Measurements from ENCODE around the gene LSP1.

The LSP1 gene

DNA sequence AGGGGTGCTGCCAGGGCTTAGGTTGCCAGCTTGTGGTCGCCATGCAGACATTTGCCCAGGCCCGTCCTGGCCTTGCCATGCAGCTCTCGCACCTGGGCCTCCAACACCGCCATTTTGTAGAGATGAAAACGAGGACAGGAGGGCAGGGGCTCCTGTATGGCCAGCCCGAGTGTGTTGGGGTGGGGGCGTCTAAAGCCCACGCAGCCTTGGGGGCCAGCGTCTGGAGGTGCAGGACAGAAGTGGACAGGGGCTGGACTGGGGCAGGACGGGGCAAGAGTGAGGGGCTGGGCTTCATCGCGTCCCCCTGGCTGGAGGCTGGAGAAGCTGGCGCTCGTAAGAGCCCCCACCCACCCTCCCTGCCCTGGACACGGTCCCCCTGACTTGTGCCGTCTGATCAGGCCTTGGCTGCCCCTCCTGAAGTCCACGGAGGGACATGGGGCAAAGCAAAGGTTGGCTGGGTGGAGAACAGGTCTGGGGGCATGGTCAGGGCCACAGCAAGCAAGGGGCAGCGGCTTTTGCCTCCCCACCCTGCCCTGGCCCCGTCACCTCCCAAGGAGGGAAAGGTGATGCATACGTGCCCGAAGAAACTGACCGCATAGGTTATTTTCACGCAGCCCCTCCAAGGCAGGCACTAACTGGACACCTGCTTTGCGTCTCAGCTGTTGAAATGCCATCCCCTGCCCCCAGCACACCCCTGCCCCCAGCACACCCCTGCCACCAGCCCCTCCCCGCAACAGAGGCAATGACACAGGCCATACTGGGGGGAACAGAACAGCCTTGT is 67.4 kb downstream of the LSP1 start:
- DNase-seq = no peak

DNA sequence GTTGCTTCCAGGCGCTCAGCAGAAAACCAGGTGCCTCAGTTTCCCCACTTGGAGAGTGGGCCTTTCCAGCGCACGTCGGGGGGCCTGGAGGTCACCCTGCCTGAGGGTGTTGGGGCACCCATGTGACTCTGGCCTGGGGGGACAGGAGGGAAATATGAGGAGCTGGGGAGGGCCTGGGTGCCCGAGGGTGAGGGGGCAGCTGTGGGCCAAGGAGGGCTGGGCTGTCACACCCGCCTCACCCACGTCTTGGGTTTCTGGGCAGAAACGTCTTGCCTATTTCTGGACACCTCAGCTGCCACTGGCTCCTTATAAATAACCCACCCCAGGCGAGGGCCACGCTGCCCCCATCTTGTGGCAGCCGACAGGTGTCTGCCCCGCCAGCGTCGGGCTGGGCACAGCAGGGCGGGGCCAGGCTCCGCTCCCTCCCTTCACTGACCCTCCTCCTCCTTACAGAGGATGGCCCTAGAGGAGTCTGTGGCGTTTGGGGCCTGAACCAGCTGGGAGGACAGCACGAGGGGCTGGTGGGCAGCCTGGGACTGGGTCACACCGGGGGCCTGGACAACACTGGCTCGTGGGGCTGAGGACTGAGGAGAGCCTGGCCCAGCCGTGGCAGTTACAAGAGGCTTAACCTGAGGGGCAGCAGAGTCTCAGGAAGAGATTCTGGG is 68.2 kb downstream of the LSP1 start:
- DNase-seq = no peak

DNA sequence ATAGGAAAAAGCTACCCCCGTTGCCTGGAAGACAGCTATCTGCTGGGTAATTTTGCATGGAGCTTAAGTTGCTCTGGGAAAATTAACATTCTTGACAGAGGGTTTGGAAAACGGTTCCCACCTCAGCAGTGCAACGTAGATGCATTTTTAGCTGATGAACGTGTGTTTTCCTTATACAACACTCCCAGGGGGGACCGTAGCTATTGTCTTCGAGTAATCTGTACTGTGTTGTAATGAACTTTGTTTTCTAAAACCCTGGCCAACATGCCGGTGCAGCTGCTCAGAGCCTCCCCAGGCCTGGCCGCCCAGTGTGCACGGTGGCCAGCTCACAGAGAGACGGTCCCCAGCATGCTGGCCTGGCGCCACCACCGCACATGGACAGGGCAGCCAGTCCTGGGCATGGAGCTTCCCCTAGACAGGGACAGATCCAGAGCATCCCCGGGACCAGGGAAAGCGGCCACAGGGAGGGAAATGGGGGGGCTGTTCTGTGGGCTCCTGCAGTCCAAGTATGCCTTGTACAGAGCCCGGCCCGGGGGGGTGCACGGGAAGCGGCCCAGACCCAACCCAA is 68.8 kb downstream of the LSP1 start:
- DNase-seq = no peak

DNA sequence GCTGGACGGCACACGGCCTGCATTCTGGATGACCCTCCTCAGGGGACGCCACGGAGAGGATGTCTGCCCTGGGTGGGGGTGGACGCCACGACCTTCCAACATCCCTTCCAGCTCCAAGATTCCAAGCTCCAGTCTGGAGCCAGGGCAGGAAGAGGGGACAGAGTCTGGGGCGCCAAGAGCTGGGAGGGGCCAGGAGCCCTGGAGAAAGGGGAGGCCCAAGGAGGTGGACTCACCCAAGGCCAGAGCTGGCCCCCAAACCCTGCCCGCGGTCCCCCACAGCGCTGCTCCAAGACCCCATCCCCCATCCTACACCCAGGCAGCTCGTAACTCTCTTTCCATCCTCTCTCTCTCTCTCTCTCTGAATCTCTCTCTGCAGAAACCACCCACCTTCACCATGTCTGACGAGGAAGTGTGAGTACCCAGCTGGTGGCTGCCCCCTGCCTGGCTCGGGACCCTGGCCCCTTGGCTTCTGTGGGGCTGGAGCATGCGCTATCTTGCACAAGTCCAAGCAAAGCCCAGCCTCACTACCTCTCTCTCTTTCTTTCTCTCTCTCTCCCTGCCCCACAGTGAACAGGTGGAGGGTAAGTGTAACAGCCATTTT is 69.7 kb downstream of the LSP1 start:
- DNase-seq = no peak

DNA sequence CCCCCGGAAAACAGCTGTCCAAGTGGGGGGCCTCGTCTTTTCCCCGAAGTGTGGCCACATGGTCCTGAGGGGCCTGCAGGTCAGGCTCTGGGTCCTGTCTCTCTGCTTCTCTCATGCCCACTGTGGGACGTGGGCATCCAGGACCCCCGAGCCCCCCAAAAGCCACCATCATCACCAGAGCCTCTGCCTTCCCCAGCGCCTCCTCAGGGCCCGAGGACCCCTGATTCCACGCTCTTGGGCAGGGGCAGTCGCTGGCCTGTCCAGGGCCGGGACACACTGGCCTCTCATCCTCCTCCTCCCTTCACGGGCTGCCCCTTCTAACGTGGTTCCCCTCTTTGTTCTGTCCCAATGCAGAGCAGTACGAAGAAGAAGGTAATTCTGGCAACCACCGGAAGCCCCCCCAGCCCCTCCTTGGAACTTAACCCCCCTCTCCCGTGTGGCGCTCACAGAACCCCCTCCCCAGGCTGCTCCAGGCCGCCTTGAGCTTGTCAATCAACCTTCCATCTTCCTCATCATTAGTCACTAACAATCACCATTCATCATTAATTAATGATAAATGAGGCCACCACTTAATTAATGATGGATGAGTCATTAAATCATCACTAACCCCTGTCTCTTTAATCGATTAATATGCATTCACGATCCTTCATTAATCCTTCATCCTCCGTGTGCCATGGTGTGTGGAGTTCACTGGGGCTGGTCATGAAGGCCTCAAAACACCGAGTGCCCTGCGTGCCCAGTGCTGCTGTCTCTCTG is 70.5 kb downstream of the LSP1 start:
- no peak for DNase-seq

DNA sequence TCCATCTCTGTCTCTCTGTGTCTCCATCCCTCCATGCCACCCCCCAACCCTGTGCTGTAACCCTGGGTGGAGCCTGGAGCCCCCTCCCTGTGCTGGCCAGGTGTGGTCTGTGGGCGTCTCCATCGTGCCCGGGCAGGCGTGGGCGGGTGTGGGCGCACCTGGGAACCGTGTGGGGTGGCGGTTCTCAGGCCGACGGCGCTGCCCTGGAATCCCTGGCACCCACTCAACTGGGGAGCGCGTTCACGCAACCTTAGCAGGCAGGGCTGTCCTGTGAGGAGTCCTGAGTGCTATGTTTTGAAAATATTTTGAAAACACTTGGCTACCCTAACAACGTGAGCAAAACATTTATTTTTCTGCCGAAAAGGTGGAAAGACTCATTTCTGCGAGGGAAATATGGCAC is 71.3 kb downstream of the LSP1 start:
- DNase-seq = no peak

DNA sequence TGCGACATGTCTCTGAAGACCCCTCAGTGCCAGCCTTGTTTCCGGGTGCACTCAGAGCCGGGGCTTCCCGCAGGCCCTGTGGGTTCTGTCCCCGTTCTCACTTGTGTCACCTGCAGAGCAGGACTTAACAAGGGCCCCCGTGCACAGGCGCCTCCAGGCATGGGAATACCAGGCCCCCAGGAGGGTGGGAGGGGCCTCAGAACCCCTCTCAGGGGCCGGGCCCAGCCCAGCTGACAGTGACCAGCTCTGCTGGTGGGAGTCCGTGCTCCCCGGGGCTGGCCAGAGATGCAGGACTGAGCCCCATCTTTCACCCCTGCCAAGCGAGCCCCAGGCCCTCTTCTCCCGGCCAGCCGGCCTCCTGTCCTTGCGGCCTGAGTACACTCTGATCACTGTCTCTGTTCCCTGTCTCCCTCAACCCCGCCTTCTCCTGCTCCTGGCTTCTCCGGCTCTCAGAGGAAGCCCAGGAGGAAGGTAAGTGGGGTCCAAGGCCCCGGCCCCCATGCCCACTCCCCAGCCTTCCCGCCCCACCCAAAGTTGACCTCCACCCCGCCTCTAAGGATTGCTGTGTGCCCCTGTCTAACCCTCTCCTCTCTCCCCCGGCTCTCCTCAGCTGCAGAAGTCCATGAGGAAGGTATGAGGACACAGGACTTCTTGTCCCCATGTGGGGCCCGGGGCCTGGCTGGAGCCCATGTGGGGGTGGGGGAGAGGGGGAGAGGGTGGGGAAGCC is 71.9 kb downstream of the LSP1 start:
- DNase-seq = no peak

DNA sequence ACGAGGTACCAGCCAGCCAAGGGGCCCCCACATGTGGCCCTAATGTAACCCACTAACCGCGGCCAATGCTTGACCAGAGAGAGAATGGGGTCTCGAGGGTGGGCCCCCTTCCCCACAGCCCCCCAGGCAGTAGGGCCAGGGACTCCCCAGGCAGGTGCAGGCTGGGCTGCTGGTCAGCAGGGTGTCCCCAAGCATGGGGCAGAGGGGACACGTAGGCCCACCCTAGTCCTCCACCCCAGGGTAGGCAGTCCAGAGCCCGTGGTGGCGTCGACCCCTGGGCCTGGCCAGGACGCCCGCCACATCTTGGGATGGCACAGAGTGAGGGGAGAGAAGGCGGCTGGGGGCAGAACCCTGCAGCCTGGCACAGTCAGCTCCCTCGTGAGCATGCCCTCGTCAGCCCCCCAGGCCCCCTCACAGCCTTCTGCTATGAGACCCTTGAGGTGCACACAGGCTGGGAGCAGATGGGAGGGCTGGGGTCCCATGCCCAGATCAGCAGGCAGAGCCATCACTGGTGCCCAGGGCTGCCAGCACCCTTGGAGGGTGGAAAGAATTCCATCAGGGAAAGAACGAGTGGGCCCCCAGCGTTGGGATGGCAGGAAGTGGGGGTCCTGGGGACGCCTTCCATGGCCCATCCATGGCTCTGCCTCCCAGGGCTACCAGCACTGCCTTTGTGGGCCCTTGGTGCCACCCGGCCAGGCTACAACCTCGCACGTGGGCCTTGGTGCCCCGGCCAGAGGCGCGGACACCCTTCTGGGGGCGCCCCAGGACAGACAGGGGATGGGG is 72.7 kb downstream of the LSP1 start:
- no peak for DNase-seq

DNA sequence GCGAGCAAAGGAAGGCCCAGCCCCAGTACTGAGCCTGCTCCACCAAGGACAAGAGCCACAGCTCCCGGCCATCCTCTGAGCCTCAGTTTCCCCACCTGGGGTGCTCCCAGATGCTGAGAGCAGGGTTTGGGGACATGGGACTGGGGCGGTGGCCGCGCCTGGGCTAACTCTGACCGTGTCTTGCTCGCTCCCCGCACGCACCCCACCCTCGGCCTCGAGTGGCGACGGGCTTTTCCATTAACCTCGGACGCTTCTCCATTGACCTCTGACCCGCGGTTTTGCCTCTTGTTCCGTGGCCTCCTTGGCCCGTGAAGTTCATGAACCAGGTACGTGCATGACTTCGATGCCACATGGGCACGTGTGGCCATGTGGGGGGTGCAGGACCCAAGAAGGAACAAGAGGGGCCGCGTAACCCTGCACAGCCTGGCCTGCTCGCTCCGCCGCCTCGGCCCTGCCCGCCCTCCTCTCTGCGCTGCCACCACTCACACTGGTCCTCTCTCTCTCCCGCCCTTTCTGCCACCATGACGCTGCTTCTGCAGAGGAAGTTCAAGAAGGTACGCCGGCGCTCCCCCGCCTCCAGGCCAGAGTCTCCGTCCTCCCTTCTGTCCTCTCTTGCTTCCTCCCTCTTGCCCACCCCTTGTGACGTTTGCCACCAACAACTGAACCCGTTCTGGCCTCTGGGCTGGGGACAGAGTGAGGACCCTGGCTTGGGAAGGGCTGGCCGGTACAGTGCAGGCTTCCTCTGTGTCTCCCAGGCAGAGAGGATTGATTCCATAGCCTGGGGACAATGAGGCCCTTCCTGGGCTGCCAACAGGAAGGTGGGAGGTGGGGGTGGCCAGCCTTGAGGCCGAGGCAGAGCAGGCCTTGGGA is 73.5 kb downstream of the LSP1 start:
- DNase-seq = no peak

DNA sequence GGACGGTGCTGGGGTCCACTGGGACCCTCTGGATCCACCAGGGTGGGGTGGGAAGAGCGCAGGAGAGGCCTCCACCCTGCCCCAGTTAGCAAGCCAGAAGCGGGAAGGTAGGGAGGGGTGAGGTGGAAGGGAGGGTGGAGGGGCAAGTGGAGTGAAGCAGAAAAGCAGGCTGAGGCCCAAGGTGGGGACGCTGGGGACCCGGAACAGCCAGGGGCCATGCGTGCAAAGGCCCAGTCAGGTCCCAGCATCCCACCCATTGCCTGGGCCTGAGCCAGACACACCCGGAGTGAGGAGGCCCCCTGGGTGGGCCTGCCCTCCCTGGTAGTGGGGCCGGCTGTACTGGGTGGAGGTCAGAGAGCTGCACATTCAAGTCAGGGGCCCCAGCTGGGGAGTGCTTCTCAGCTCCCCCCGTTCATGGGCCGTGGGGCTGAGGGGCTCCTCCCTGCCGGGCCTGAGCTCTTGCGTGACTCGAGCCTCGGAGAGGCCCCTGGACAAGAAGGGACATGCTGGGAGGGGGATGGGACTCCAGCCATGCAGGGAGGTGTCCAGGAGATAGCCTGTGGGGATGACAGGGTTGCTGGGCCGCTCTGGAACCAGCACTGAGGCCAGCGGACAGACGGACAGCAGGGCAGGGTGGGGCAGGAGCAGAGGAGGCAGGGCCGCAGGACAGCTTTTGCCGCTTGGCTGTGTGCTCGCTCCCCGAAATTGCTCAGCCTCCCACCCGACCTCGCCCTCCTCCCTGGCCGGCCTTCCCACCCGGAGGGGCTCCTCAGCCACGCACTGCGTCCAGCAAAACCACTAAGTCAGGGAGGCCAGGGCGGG is 74.4 kb downstream of the LSP1 start:
- DNase-seq = no peak

DNA sequence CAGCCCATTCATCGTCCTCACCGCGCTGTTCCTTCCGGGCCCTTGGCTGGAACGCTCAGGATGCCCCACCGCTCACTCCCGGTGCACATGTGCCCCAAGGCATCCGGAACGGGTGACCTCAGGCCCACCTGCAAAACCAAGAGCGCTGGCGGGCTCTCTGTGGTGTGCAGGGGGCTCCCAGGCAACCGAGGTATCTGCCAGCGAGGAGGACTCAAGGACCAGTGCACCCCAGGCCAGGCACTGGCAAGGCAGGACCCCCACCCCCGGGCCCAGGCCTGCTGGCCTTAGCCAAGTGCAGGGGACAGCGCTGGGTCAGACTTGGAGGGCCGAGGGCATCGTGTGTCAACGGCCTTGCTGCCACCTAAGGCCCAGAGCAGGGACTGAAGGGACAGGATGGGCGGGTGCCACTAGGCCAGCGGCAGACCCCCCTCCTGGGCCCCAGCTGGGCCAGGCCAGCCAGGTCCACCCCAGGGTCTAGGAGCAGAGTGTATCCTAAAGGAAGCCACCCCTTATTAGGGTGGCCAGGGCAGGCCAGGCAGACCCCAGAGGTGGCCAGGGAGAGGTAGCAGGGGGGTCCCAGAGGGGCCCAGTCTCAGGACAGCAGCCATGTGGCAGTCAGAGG is 75.1 kb downstream of the LSP1 start:
- DNase-seq = no peak

DNA sequence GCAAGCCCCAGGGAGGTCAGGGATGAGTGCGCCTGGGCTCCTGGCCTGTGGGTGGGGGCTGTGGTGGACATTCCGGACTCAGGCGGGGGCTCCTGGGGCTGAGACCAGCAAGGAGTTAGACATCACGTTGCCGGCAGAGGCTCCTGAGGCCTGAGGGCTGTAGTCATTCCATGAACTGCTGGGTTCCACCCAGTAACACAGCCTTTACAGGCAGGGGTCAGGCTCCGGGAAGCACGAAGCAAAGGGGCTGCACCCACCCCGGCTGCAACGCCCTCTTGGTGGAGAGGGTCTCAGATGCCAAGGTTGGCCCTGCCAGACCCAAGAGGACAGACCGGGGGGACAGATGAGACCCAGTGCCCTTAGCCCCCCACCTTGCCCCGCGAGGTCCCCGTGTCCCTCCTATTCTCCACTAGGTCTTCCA is 75.6 kb downstream of the LSP1 start:
- no peak for DNase-seq

DNA sequence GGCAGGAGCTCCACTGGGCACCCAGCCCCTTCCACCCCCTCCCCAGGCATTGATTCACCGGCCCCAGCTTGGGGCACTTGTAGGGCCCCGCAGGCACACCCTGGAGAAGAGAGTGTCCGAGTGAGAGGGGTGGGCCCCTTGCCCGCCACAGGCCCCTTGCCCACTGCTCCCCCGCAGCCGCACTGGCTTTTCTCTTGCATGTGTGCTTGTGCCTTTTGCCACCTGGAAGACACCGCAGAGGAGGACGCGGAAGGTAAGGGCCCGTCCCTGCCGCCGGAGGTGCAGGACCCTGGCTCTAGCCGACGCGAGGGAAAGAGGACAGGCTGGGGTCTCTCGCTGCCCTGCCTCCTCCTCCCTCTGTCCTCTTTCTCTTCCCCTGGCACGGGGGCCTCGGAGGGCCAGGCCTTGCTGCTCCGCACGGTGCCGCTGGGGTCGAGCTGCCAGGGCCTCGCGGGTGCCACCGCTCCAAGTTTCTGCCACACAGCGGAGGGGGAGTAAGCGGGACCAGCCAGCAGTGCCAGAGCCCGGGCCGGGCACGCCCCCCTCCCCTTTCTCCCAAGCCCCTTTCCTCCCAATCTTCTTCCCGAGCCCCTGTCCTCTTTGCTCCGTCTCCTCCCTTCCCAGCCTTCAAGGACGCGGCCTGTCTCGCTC is 76.1 kb downstream of the LSP1 start:
- no peak for DNase-seq

DNA sequence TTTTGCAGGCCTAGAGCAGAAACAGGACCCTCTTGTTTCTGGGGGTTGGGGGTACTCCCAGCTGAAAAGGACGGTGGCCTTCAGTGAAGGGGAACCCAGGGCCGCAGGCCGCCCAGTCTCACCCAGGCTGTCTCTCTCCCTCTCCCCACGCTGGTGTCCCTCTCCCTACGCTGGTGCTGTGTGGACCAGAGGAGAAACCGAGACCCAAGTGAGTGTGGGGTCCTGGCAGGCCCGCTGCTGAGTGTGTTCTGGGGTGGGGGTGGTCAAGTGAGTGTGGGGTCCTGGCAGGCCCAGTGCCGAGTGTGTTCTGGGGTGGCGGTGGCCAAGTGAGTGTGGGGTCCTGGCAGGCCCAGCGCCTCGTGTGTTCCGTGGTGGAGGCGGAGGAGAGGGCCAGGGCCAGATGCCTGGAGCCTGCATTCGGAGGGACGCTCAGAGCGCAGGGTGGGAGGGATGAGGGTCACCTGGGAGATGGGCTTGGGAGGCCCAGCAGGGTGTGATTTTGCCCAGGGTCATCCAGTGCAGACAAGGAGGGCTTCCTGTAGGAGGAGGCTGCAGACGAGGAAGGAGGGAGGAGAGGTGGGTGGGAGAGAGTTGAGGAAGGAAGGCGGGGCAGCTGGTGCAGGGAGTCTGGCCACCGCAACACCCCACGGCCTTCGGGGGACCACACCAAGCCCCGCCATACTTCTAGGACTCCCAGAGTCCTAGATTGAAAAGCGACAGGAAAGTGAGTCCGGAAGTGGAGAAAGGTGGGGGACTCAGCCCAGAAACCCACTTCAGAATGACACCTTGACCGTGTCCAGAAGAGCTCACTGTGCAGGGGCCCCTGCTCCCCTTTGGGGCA is 77.0 kb downstream of the LSP1 start:
- no peak for DNase-seq

DNA sequence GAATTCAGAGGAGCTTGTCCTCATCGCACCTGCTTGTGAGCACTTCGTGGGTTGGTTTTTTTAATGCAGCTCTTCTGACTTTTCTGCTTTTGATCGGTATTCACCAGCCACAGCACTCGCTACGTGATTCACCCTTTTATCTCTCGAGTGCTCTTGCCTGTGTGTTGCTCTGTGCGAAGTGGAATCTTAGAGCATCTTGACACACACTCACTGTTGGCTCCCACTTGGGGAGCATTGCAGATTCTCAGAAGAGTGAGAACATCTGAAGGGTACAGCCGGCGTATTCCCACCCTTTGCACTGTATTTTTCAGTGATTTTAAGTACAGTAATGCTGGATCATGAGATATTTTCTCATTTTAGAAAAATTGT is 77.6 kb downstream of the LSP1 start:
- DNase-seq = no peak

DNA sequence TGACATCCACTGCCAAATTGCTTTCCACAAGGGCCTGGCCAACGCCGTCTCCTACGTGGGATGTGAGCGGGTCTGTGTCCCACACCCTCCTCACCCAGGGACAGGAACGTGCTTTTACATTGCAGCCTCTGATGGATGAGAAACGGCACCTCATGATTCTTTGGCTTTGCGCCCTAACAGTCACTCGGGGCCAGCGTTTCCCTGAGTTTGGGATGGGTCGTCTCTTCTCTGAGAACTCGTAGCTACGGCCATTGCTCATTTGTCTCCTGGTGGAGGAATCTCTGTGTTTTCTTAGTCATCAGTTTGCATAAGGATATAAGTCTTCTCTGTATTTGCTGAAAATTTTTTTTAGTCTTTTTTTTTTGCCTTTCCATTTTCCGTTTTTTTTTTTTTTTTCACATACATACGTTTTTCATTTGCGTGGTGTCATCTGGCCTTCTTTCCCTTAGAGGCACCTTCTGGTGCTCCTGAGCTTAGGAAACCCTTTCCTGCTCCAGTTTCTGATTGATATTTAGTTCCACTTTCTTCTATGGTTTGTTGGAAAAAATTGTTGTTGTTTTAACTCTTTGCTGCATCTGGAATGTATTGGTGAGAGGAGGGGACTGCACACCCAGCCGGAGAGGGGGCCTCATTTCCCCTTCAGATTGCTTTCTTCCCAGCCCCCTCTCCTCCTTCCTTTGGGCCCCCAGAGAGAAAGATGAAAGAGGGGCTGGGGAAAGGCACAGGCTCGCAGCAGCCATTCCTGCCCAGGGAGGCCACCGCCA is 78.6 kb downstream of the LSP1 start:
- no peak for DNase-seq

DNA sequence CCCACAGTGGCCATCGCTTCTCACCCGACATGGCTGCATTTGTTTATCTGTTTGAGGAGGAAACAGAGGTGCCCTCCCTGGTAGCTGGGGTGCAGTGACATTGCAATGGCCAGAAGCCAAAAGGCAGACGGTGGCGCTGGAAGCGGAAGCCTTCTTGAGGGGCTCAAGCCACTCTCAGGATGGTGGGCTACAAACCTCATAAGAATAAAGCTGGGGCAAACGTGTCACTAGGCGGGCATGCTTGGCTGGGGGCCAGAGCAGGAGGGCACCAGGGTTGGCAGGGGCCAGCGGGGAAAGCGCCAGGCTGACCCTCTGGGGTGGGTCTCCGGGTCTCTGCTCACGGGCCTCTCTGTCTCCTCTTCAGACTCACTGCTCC is 79.2 kb downstream of the LSP1 start:
- DNase-seq = no peak
